ENCODE data around the gene ZNF566.

- TF ChIP-seq POLR2A (IDR thresholded peaks at IDR 0.05): no peak
- TF ChIP-seq CTCF (IDR thresholded peaks at IDR 0.05): no peak
- TF ChIP-seq POLR2AphosphoS5 (IDR thresholded peaks at IDR 0.05): no peak
- no peak for TF ChIP-seq EP300 (IDR thresholded peaks at IDR 0.05)
These were observed 79.5 kb downstream of the ZNF566 start for GRCh38 chr19:36409841-36410240.

Data from suprapubic skin (tissue), 4 donors.